Skin of body (tissue), 2 donors: ENCODE measurements around the gene RIMKLB. TPM values are rescaled to one million over a fixed set of nuclear protein-coding genes. Genes with fewer than 3 reads are reported as not detected.
"Not testable (repeated sequence)": the region's sequence is repeated elsewhere in the genome, so short reads cannot be mapped to it uniquely, and the experiment has no call there.

Source experiments
- DNase-seq: peaks from one replicate; lab custom pipeline; 2025; lab: John Stamatoyannopoulos, UW
- total RNA-seq: library from RNA; depleted of rRNA; stranded (reverse); fragments of >200 nt; gene quantifications from one replicate; pipeline ENCODE4 v1.2.3, GENCODE V29; 2014

RIMKLB gene
- total RNA-seq, 1 donor from 2014 or later: 61.2 TPM

- no peak for DNase-seq
These were observed 120.7 kb downstream of the RIMKLB start for GRCh38 chr12:8818526-8818925.

- DNase-seq: no peak
These were observed 121.8 kb downstream of the RIMKLB start for GRCh38 chr12:8819666-8819980.

- DNase-seq: not testable (repeated sequence)
These were observed 123.1 kb downstream of the RIMKLB start for GRCh38 chr12:8820676-8821407.

GRCh38 chr12:8821591-8821990, 123.8 kb downstream of the RIMKLB start:
- DNase-seq: no peak

- DNase-seq: no peak
These were observed 124.5 kb downstream of the RIMKLB start, which contains the start of gene A2ML1 for GRCh38 chr12:8822298-8822697. Gene A2ML1 (plus strand): TSS chr12:8822621. CDS start chr12:8822652, 31 bp downstream.

GRCh38 chr12:8823565-8824300, 125.9 kb downstream of the RIMKLB start:
- DNase-seq: no peak

GRCh38 chr12:8827551-8828256, 129.9 kb downstream of the RIMKLB start:
- no peak for DNase-seq

- DNase-seq: no peak
These were observed 130.7 kb downstream of the RIMKLB start for GRCh38 chr12:8828257-8829124.

GRCh38 chr12:8829125-8829518, 131.3 kb downstream of the RIMKLB start:
- no peak for DNase-seq

- no peak for DNase-seq
These were observed 131.8 kb downstream of the RIMKLB start for GRCh38 chr12:8829621-8830020.

- no peak for DNase-seq
These were observed 133.3 kb downstream of the RIMKLB start for GRCh38 chr12:8831116-8831515.

- DNase-seq: no peak
These were observed 134.7 kb downstream of the RIMKLB start for GRCh38 chr12:8832500-8832899.

Other genes starting within 250 kb of the RIMKLB start
- gene CLEC6A, start 242.0 kb upstream of the RIMKLB start, total RNA-seq: not detected
- gene CLEC4D, start 184.5 kb upstream of the RIMKLB start, total RNA-seq: 0.99 TPM
- 0.79 TPM for gene CLEC4E, start 157.1 kb upstream of the RIMKLB start, total RNA-seq
- 0.20 TPM for gene AICDA, start 85.1 kb upstream of the RIMKLB start, total RNA-seq
- 125 TPM for gene MFAP5, start 35.2 kb upstream of the RIMKLB start, total RNA-seq
- gene A2ML1, start 124.6 kb downstream of the RIMKLB start, total RNA-seq: 46.5 TPM
- 20.9 TPM for gene PHC1, start 216.5 kb downstream of the RIMKLB start, total RNA-seq